HG02610 (cell line): ENCODE results near the gene RNLS.

Experiments
- ATAC-seq: cut with Tn5 transposase; IDR thresholded peaks from one replicate; pipeline ENCODE4 v1.9.1; 2021; ENCODE audit warnings: mild to moderate bottlenecking, moderate library complexity; ENCODE audit not compliant: unreplicated experiment

Gene RNLS

GRCh38 chr10:88439932-88440331, 143.2 kb downstream of the RNLS start:
- ATAC-seq = no peak

DNA sequence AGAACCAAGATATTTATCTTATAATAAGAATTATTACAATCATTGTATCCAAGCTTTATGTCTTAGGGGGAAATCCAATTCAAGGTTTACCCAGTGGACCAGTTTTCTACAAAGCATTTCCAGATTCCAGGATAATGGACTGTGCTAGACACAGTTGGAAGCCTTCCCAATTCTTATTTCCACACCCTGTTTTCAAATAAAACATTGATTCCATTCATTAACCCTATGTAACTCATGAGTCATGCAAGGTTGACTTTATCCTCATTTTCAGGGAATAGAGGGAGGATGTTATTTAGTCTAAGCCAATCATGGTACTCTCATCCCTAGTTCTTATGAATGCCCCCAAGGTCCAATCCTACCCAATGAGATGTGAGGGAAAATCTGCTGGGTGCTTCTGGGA, 145.7 kb downstream of the RNLS start:
- no peak for ATAC-seq

DNA sequence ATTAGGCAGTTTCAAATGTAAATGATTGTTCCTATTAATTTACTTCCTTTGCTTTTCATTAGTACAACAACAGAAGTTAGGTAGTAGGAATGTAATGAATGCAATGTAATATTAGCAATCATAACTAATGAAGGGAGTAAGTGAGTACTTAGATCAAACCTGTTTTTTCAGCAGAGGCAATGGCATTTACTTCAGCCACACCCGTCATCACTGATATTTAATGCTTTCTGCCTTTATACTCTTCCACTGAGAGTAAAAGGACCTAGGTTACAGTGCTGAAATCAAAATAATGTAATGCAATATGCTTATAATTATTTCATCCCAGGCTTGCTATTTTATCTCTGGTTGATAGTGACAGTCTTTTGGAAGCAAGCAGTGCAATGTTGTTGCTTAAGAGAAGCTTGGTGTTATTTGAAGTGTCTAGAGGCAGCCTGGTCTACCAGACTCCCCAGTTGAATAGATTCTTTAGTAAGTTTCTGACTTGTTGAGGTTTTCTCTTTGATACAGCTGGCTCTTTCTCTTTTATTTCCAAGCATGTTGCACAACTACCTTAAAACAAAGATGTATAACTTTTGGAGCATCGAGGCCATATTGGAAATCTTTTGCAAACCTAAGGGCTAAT, 149.4 kb downstream of the RNLS start:
- no peak for ATAC-seq

- ATAC-seq = no peak
Observed at GRCh38 chr10:88431103-88431502, 152.0 kb downstream of the RNLS start.

GRCh38 chr10:88428976-88429375, 154.1 kb downstream of the RNLS start:
- ATAC-seq = no peak

GRCh38 chr10:88428442-88428841, 154.7 kb downstream of the RNLS start:
- no peak for ATAC-seq

DNA sequence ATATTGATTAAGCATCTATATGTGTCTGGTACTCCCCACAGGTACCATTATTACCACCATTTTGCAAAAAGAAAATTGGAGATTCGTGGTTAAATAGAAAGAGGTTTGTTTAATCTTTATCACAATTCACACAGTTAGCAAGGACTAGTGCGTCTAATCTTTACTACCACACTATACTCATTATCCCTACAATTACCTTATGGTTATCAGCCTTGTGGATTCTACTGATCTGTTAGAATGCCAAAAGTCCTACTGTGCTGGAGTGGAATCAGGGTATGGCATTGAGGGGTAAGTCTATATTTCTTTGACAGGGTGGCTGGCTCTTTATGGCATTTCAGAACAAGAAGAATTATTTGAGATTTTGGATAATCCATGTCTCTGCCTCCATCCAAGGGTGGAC, 156.1 kb downstream of the RNLS start:
- no peak for ATAC-seq

DNA sequence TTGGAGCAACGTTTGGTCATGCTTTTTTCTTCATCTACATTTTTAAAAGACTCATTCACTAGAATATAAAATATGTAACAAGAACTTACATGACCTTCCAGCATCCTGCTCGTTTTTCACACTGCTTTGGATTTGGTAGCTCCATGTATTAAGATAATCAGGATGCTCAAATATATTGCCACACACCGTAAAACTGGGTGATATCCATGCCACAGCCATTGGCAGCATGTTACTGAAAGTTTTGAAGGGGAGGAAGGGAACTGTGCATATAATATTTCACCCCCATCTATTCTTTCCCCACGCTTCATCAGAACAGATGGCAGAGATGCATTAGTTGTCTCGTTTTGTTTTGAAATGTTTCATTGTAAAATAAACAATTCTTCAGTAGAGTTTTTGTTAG, 158.2 kb downstream of the RNLS start:
- no peak for ATAC-seq

GRCh38 chr10:88423732-88424131, 159.4 kb downstream of the RNLS start:
- ATAC-seq = no peak

- ATAC-seq = no peak
Observed at GRCh38 chr10:88421590-88421989, 161.5 kb downstream of the RNLS start.

DNA sequence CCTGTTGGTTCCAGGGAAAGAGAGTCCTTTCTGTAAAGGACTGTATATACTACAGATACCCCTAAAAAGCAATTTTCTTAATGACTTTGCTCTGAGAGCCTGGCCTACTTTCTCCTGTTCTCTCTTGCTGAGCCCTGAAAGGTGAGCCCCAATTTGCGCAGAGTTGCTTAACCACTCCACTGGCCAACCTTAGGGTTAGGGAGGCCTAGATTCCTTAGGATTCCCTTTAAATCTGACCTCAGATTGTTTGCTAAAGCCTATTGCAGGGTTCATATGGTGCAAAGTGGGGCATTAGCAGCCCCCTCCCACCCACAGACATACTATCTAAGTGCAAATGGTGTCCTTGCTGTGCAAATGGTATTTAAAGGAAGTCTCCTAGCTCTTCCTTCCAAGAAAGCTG, 164.2 kb downstream of the RNLS start:
- ATAC-seq = no peak

GRCh38 chr10:88417387-88418030, 165.6 kb downstream of the RNLS start:
- ATAC-seq = no peak

DNA sequence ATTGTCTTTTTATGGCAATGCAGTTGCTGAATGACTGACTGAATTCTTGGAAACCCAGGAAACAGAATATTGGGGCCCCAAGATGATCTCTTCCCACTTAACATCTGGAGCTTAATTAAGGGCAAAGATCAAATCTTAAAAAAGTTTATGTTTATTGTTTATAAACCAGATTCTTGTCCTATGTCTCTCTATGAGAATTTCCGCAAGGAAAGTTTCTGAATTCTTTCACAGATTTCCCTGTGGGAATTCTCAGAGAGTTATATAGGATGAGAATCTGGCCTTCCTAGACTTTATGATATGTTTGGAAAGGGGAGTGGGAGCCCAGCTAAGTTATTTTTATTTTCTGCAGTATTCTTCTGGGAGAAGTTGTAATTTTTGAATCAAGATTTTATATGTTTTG, 166.3 kb downstream of the RNLS start:
- no peak for ATAC-seq

GRCh38 chr10:88415533-88416130, 167.5 kb downstream of the RNLS start:
- no peak for ATAC-seq

- no peak for ATAC-seq
Observed at GRCh38 chr10:88413412-88413811, 169.7 kb downstream of the RNLS start.

GRCh38 chr10:88411772-88412349, 171.3 kb downstream of the RNLS start:
- no peak for ATAC-seq

DNA sequence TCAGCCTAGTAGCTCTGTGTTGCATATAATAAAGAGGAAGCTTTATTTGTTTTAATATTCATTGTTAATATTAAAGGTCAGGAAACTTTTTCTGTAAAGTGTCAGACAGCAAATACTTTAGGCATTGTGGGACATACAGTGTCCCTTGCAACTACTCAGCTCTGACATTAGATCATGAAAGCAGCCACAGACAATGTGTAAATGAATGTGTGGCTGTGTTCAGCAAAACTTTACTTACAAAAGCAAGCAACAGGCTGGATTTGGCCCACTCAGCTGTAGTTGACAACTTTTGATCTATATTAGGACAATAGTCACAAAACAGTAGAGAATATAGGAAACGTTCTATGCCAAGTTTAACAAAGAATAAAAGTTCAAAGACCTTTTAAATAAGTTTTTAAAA, 173.3 kb downstream of the RNLS start:
- no peak for ATAC-seq

- ATAC-seq = peak; percentile 80
Observed at GRCh38 chr10:88409236-88409635, 173.9 kb downstream of the RNLS start.

DNA sequence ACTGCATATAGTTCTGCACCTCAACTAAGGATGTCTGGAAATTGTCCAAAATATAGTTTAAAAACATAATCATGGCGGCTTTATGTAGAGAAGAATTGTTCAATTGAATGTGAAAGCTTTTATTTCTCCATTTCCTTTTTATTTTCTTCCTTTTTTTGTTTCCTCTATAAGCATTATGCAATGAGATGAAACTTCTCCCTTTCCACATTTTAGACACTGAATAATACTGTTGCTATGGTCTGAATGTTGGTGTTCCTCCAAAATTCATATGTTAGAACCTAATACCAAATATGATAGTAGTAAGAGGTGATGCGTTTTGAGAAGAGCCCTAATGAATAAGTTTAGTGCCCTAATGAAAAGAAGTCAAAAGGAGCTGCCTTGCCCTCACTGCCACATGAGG, 175.0 kb downstream of the RNLS start:
- no peak for ATAC-seq

GRCh38 chr10:88404133-88404532, 179.0 kb downstream of the RNLS start:
- ATAC-seq = no peak

- ATAC-seq = no peak
Observed at GRCh38 chr10:88401671-88402347, 181.3 kb downstream of the RNLS start.

- ATAC-seq = no peak
Observed at GRCh38 chr10:88399240-88399639, 183.9 kb downstream of the RNLS start.
